ENCODE measurements around the gene SRMS. TPM values are rescaled to one million over a fixed set of nuclear protein-coding genes. Genes with fewer than 3 reads are reported as not detected.

The SRMS gene
- total and polyA plus RNA-seq, 10 donors, result 0.07 to 1.5 (median 0.78) TPM; not detected in 2

DNA sequence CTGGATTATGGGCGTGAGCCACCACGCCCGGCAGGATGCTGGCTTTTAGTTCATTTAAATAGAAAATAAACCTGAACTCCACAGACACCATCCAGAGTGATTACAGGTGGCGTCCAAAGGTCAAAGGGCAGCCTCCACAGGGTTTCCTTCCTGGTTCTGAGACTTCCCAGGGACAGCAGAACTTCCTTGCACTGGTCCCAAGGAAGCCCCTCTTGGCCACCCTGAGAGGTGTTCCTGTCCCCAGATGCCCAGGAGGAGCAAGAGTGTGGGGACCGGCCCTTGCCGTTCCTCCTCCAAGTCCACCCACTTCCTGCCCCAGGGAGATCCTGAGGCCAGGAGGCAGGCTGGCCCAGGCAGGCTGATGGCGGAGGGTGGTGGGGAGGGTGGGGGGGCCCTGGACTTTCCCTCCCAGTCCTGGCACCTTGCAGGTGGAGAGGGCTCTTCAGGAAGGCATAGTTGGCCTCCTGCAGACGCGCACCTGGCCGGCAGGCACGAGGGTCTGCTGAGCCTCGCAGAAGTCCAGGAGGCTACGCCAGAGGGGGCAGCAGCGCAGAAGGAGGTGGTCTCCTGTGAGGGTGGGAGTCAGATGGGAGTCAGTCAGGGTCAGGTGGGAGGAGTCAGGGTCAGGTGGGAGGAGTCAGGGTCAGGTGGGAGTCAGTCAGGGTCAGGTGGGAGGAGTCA lies 11.4 kb upstream of the SRMS start:
- H3K4me3 ChIP-seq, result no peak overlapping the region

DNA sequence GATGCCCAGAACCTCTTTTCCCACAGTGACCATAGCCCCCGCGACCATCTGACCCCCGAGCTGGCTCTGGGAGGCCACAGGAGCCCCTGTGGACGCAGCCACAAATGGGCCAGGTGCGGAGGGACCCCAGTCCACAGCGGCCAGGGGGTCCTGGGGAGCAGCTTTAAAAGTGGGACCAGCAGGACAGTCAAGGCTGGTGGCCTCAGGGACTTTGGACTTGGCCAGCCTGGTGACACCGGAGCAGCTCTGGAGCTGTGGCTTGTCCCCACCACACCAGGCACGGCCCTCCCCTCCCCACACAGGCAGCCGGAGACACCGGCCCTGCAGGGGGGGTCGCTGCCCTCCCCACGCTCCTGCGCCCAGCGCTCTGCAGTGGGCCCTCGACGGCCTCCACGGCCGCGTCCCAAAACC lies 9.9 kb upstream of the SRMS start:
- H3K27me3 ChIP-seq (replicated peaks in 1 of 7), result peaks cover 0 to 24% (median 5%) of the 10 kb centered on the region in 7 donors
- H3K4me1 ChIP-seq, result peaks cover 6 to 41% (median 29%) of the 10 kb centered on the region in 6 donors
- no peak for DNase-seq
- H3K27ac ChIP-seq, result no peak overlapping the region
- WGBS, 5 donors, result 89 to 97% (median 92%) methylated on average over 16 to 19 of the region's 19 CpGs
- intact Hi-C loops (cut with DNase I; ENCODE audit: low total_unique reads), result no loop called here
- no peak overlapping the region for H3K4me3 ChIP-seq
- TF ChIP-seq POLR2AphosphoS5 (IDR thresholded peaks at IDR 0.05), result no peak
- TF ChIP-seq, protein P1, sequence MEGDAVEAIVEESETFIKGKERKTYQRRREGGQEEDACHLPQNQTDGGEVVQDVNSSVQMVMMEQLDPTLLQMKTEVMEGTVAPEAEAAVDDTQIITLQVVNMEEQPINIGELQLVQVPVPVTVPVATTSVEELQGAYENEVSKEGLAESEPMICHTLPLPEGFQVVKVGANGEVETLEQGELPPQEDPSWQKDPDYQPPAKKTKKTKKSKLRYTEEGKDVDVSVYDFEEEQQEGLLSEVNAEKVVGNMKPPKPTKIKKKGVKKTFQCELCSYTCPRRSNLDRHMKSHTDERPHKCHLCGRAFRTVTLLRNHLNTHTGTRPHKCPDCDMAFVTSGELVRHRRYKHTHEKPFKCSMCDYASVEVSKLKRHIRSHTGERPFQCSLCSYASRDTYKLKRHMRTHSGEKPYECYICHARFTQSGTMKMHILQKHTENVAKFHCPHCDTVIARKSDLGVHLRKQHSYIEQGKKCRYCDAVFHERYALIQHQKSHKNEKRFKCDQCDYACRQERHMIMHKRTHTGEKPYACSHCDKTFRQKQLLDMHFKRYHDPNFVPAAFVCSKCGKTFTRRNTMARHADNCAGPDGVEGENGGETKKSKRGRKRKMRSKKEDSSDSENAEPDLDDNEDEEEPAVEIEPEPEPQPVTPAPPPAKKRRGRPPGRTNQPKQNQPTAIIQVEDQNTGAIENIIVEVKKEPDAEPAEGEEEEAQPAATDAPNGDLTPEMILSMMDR (IDR thresholded peaks at IDR 0.05 in 8 of 11, conservative IDR thresholded peaks at IDR 0.05 in 3 of 11), result no peak
- TF ChIP-seq POLR2A (IDR thresholded peaks at IDR 0.05), result no peak
- H3K36me3 ChIP-seq, result peaks cover 3 to 66% (median 39%) of the 10 kb centered on the region in 6 donors
- no peaks in the 10 kb centered on the region for H3K9me3 ChIP-seq

More for the DNA sequence above, 11.4 kb upstream of the SRMS start:
- Histone ChIP-seq H3K27ac (no peak overlapping the region), H3K36me3 (peaks cover 3 to 81% (median 54%) of the 10 kb centered on the region in 6 donors), H3K9me3 (no peaks in the 10 kb centered on the region), H3K4me1 (peaks cover 6 to 36% (median 16%) of the 10 kb centered on the region in 6 donors), H3K27me3 (replicated peaks in 1 of 7) (peaks cover 0 to 9% (median 1%) of the 10 kb centered on the region in 7 donors)
- TF ChIP-seq, protein P1 (IDR thresholded peaks at IDR 0.05 in 8 of 11, conservative IDR thresholded peaks at IDR 0.05 in 3 of 11), result no peak
- TF ChIP-seq POLR2A (IDR thresholded peaks at IDR 0.05) (no peak), POLR2AphosphoS5 (IDR thresholded peaks at IDR 0.05) (no peak)
- WGBS, 5 donors, result 85 to 96% (median 90%) methylated on average over 14 of the region's 14 CpGs
- no peak for DNase-seq
- intact Hi-C loops (cut with DNase I; ENCODE audit: low total_unique reads), result no loop called here

DNA sequence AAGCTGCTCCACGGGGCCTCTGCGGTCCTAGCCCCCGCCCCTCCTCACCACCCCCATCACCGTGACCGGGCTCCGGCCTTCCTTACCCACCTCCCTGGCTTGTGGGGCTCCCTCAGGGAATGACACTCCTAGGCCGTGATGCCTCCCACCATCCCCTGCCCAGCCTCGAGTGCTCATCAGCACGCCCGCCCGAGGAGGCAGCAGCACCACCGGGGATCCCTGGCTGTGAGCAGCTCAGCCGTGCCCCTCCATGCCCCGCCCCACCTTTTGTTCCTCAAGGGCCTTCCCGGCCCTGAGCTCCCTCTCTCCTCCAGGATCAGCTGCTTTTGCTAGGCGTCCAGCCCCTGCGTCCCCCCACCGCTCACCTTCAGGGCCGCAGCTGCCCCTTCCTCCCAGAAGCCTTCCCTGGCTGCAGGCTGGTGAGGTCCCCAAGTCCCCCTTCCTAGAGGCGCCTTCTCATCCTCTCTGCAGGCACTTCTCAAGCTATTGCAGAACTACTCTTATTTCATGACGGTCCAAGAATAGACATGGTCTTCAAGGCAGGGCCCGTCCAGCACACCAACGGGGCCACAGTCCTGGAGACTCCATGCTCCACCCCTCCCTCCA lies 9.4 kb upstream of the SRMS start:
- H3K27ac ChIP-seq, result no peak overlapping the region
- DNase-seq, result no peak
- no peaks in the 10 kb centered on the region for H3K9me3 ChIP-seq
- H3K4me3 ChIP-seq, result no peak overlapping the region
- peaks cover 10 to 41% (median 32%) of the 10 kb centered on the region in 6 donors for H3K4me1 ChIP-seq
- H3K36me3 ChIP-seq, result peaks cover 0 to 61% (median 34%) of the 10 kb centered on the region in 6 donors
- TF ChIP-seq, protein P1 (IDR thresholded peaks at IDR 0.05 in 8 of 11, conservative IDR thresholded peaks at IDR 0.05 in 3 of 11), result no peak
- peak in 2 of 3 donors; percentile 15 to 49 for TF ChIP-seq POLR2AphosphoS5 (IDR thresholded peaks at IDR 0.05)
- intact Hi-C loops (cut with DNase I; ENCODE audit: low total_unique reads), result no loop called here
- peaks cover 0 to 27% (median 5%) of the 10 kb centered on the region in 7 donors for H3K27me3 ChIP-seq (replicated peaks in 1 of 7)
- WGBS, 5 donors, result 81 to 87% (median 83%) methylated on average over 23 of the region's 23 CpGs

All from spleen (tissue), 11 donors.